SHP77 (cell line): ENCODE data around the gene TLR8.
"Not testable (repeated sequence)": the region's sequence is repeated elsewhere in the genome, so short reads cannot be mapped to it uniquely, and the experiment has no call there.

Source experiments
- DNase-seq, 2 experiments: peaks; one replicate each; lab custom pipeline; 2025; lab: John Stamatoyannopoulos, UW

The TLR8 gene

GRCh38 chrX:12946838-12947544 is 40.6 kb downstream of the TLR8 start:
- DNase-seq: peak; percentile 34 to 68

- DNase-seq: peak; percentile 4 to 7
Observed at GRCh38 chrX:12947545-12948235, 41.3 kb downstream of the TLR8 start.

GRCh38 chrX:12948495-12948894 is 42.1 kb downstream of the TLR8 start:
- no peak for DNase-seq

- DNase-seq: no peak
Observed at GRCh38 chrX:12949205-12949926, 42.9 kb downstream of the TLR8 start.

DNA sequence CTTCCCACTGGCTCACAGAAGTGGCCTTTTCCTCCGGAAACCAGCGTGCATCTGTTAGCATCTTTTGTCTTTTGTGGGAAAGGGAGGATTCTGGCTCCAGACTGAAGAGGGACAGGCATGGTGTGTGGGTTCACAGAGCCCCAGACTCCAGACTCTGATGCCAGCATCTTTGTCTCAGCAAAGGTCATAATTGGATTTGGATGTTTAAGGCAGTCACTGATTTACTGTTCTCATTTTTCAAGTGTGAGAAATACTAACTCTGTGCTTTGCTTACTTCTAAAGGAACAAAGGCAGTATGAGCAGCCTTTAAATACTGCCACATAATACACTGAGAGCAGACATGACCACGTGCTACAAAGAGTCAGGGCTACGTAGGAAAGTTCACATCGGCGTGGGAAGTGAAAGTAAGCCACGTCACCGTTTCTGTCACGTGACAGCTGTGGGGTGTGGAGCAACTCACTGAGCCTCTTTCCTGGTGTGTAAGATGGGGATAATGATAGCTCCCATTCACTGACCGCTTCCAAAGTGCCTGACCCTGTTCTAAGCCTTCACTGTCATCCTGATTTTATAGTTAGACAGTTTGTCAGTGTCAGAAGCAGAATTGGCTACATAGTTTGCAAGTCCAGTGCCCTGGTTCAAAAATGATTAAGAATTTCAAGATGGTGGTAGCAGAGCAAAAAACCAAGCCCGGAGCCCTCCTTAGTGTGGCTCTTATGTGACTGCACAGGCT is 43.7 kb downstream of the TLR8 start:
- peak in 1 of 2 experiments; percentile 24 for DNase-seq

GRCh38 chrX:12950851-12951594 is 44.6 kb downstream of the TLR8 start:
- peak in 1 of 2 experiments; percentile 3 for DNase-seq

DNA sequence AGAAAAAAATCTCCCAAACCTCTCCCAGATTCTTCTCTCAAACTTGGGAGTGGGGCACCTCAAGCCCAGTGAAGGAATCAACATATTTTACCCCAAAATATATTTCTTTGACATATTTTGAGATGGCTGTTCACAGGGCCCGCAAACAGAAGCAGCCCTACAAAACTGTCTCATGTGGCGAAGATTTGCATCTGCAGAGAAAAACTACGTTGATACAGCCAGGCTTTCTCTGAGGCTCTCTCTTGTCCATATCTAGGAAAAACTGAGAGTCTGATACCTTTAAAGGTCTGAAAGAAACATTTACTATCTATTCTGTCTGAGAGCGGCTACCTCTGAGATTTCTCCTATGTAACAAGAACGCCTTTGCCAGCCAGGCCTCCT is 45.2 kb downstream of the TLR8 start:
- no peak for DNase-seq

- DNase-seq: no peak
Observed at GRCh38 chrX:12953420-12953819, 47.0 kb downstream of the TLR8 start.

GRCh38 chrX:12954376-12954775 is 48.0 kb downstream of the TLR8 start:
- DNase-seq: no peak

- DNase-seq: no peak
Observed at GRCh38 chrX:12954981-12955380, 48.6 kb downstream of the TLR8 start.

DNA sequence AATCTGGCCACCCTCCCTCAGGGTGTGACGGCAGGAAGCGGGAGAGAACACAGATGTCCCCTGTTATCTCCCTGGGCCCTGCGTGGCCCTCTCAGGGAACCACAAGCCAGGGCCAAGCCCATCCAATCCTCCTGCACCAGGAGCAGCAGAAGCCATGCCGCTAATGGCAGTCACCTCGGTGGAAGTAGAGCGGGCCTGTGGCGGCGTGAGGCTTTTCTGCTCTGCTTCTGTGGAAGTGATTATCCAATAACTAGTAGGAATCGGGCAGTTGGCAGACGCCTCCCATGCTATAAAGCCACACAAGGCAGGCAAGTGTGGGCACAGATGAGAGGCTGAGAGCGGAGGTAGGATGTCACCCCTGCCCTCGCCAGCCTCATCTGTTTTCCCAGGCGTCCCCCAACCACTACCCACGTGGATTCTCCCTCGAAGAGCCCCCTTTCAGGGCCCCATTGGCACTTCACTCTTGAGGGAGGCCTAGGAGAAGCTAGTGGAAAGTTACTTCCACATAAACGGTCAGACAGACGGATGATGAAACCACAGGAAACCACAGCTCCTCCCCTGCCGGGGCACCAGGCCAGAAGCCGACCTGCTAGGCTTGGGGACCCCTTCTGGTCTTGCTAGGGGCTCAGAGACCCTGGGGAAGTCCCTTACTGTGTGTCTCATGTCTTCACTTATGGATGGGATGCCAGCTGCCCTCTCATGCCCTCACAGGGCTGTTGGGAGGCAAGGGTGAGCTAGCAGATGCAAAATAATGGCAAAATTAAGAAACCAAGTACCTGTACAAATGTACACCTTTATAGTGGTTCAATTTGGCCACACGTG is 49.7 kb downstream of the TLR8 start:
- DNase-seq: peak; percentile 29 to 50

GRCh38 chrX:12956704-12957534 is 50.5 kb downstream of the TLR8 start:
- DNase-seq: no peak

- no peak for DNase-seq
Observed at GRCh38 chrX:12958059-12958458, 51.6 kb downstream of the TLR8 start.

GRCh38 chrX:12958461-12958860 is 52.0 kb downstream of the TLR8 start:
- DNase-seq: no peak

DNA sequence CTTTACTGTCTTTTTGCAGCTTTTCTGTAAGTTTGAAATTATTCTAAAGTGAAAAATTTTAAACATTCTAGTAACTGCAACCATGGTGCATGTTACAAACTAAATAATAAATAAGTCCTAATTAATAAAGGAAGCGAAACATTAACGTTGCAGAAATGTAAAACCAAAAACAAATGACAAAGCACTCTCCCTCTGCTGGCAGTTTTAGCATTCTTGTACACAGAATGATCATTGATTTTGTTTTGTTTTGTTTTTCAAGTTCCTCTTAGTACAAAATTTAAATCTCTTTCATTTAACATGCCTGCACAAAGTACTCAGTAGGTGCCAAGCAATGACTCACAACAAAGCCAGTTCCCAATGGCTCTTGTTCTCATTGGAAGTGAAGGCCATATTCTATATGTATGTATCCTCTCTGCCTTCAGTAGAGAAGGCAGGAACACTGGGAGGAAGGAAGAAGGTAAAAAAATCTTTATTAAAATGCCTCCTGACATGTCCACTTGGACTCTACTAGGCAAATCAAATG is 54.8 kb downstream of the TLR8 start:
- no peak for DNase-seq

- DNase-seq: no peak
Observed at GRCh38 chrX:12962041-12962504, 55.7 kb downstream of the TLR8 start.

GRCh38 chrX:12963210-12963850 is 56.9 kb downstream of the TLR8 start:
- DNase-seq: not testable (repeated sequence)

GRCh38 chrX:12965131-12965940 is 58.9 kb downstream of the TLR8 start:
- no peak for DNase-seq
